Myocyte (in vitro differentiated cells): ENCODE data around the gene SLC35F1. TPM values are rescaled to one million over a fixed set of nuclear protein-coding genes. Genes with fewer than 3 reads are reported as not detected.

Experiments used
- DNase-seq: peaks from one replicate; pipeline ENCODE4 v3.0.0-alpha.2; 2012; ENCODE audit warnings: low read depth
- total RNA-seq: library from RNA; depleted of rRNA; stranded (reverse); fragments of >200 nt; gene quantifications from 2 replicates; pipeline ENCODE4 v1.2.3, GENCODE V29; 2014

SLC35F1 gene
- total RNA-seq, 1 donor from 2014 or later = not detected

- DNase-seq = no peak
Measured at GRCh38 chr6:118350881-118351430, 443.9 kb downstream of the SLC35F1 start.

GRCh38 chr6:118353564-118353963 lies 446.5 kb downstream of the SLC35F1 start:
- DNase-seq = no peak

GRCh38 chr6:118354641-118355040 lies 447.6 kb downstream of the SLC35F1 start:
- DNase-seq = no peak

- no peak for DNase-seq
Measured at GRCh38 chr6:118356054-118356453, 449.0 kb downstream of the SLC35F1 start.

GRCh38 chr6:118356686-118357085 lies 449.6 kb downstream of the SLC35F1 start:
- no peak for DNase-seq

Other genes starting within 250 kb of the SLC35F1 start
- gene NUS1, start 231.8 kb upstream of the SLC35F1 start, total RNA-seq = 9.5 and 11.7 TPM in 2 replicates